SK-N-MC (cell line): Measurements from ENCODE around the gene CAMKMT.

ENCODE experiments used
- EZH2 ChIP-seq: fragments of 200-600 bp; sonication (generic); IDR thresholded peaks from one replicate; pipeline ENCODE4 v1.6.1; 2017; ENCODE audit warnings: antibody characterized with exemption
- FOXP2 ChIP-seq: optimal IDR thresholded peaks from 2 replicates; pipeline ENCODE3; 2011; ENCODE audit warnings: mild to moderate bottlenecking, moderate library complexity; ENCODE audit not compliant: insufficient read depth; ENCODE audit errors: extremely low read length, control extremely low read depth

DNA sequence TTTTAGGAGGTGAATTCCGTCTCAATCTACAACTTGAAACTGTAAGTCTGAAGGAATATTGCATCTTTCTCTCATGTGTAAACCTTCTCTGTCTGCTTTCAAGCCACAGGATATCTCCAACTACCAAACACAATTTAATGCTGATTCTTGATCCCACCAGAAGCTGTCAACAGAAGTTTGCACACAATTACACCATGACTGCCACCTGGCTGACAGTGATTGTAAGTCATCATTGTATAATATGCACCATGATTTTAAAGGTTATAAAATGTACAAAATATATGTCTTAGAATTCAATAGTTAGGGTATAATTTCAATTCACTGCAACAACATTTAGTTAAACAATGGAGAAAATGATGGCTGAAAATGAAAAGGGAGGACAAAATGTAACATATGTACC lies 18.9 kb upstream of the CAMKMT start:
- TF ChIP-seq EZH2, result no peak
- TF ChIP-seq FOXP2, result no peak
